Keratinocyte (primary cell): ENCODE results near the gene NEK3.

Source experiments
- EZH2 ChIP-seq: IDR thresholded peaks from one replicate; pipeline ENCODE4 v1.6.1; 2012; ENCODE audit warnings: inconsistent platforms, mild to moderate bottlenecking, low read length, moderate library complexity
- TF ChIP-seq, protein P1 (sequence below), 3 experiments: IDR thresholded peaks in 1 of 3; conservative IDR thresholded peaks in 1 of 3; optimal IDR thresholded peaks in 1 of 3; 2 replicates in 2 of 3; 3 replicates in 1 of 3; pipeline versions ENCODE3 to v1.5.1; 2011; ENCODE audit warnings: low read length in 3 of 3, mild to moderate bottlenecking in 3 of 3, moderate library complexity in 2 of 3, control low read depth in 1 of 3, inconsistent platforms in 1 of 3; ENCODE audit not compliant: insufficient read depth in 2 of 3; ENCODE audit errors: extremely low read depth in 1 of 3

DNA sequence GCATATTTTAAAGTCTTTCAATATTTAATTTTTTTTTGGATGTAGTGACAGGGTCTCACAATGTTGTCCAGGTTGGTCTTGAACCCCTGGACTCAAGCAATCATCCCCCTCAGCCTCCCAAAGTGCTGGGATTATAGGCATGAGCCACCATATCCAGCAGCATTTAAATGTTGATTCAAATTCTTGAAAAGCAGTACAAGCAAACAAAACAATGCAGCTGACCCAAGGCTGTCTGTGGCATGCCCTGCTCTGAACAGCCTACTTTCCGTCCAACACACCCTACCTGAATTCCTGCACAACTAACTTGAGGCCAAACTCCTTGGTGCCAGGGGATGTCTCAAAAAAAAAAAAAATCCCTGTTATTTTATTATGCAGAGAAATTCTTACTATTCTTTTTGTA is 53.6 kb downstream of the NEK3 start:
- TF ChIP-seq, protein P1, sequence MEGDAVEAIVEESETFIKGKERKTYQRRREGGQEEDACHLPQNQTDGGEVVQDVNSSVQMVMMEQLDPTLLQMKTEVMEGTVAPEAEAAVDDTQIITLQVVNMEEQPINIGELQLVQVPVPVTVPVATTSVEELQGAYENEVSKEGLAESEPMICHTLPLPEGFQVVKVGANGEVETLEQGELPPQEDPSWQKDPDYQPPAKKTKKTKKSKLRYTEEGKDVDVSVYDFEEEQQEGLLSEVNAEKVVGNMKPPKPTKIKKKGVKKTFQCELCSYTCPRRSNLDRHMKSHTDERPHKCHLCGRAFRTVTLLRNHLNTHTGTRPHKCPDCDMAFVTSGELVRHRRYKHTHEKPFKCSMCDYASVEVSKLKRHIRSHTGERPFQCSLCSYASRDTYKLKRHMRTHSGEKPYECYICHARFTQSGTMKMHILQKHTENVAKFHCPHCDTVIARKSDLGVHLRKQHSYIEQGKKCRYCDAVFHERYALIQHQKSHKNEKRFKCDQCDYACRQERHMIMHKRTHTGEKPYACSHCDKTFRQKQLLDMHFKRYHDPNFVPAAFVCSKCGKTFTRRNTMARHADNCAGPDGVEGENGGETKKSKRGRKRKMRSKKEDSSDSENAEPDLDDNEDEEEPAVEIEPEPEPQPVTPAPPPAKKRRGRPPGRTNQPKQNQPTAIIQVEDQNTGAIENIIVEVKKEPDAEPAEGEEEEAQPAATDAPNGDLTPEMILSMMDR (optimal IDR thresholded peaks at IDR 0.05 in 1 of 3, IDR thresholded peaks at IDR 0.05 in 1 of 3, conservative IDR thresholded peaks at IDR 0.05 in 1 of 3; ENCODE audit: extremely low read depth in 1 of 3, insufficient read depth in 2 of 3, low read length in 3 of 3): no peak
- no peak for TF ChIP-seq EZH2
